ENCODE data around the gene FOXP1. TPM values are rescaled to one million over a fixed set of nuclear protein-coding genes. Genes with fewer than 3 reads are reported as not detected.

FOXP1 gene
- polyA plus RNA-seq, 4 donors = 31.3 to 39.3 (median 33.6) TPM

DNA sequence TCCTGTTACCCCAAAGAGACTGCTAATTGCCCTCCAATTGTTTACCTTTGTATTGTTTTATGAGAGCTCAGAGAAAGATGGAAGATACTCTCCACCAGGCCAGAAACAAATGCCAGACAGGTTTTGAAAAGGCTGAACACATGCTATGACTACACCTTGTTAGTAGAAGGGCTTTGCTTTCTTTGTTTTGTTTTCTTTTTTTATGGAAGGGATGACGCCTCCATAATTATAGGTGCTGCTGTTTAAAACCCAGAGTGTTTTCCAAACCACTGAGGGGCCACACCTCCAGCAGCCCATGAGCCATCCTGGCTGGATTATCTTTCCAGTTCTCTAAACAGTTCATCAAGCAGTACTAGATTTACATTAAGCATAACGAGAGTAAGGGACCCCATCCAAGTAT is 5.6 kb upstream of the FOXP1 start:
- DNase-seq (ENCODE audit: low read depth in 4 of 4, low spot score in 3 of 4) = no peak

DNA sequence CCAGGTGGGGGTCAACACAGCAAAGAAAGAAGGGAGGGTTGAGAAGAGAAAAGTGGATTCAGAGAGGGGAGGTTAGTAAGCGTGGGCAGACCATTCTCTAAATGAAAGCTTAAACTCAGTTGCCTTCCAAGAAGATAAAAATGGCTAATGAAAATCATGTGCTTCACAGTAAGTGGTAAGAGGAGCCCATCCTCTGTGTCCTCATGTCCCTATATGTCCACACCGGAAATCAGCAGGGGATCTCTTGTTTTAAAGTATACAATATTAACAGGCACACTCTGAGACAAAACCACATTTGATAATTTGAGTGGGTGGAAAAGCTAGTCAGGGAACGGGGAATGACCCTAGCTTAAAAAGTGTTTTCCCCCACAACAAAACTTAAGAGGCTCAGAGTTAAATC is 4.4 kb upstream of the FOXP1 start:
- no peak for DNase-seq (ENCODE audit: low read depth in 4 of 4, low spot score in 3 of 4)

DNA sequence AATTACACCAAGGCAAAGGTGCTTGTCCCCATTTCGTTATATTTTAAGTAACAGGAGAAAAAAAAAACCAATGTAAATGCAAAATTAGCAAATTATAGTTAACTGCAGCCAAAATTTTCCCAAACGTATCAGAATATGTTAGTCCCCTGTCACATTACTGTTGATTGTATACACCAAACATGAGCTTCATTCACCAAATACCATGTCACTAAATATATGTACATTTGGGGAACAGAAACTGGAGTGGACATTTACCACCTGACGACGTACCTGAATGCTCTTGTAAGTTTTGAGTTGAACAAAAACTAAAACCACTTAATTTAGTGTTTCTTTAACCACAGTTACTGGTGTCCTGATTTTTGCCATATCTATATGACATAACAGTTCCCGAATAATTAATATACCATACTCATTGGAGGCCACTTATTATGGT is 3.3 kb upstream of the FOXP1 start:
- DNase-seq (ENCODE audit: low read depth in 4 of 4, low spot score in 3 of 4) = no peak

DNA sequence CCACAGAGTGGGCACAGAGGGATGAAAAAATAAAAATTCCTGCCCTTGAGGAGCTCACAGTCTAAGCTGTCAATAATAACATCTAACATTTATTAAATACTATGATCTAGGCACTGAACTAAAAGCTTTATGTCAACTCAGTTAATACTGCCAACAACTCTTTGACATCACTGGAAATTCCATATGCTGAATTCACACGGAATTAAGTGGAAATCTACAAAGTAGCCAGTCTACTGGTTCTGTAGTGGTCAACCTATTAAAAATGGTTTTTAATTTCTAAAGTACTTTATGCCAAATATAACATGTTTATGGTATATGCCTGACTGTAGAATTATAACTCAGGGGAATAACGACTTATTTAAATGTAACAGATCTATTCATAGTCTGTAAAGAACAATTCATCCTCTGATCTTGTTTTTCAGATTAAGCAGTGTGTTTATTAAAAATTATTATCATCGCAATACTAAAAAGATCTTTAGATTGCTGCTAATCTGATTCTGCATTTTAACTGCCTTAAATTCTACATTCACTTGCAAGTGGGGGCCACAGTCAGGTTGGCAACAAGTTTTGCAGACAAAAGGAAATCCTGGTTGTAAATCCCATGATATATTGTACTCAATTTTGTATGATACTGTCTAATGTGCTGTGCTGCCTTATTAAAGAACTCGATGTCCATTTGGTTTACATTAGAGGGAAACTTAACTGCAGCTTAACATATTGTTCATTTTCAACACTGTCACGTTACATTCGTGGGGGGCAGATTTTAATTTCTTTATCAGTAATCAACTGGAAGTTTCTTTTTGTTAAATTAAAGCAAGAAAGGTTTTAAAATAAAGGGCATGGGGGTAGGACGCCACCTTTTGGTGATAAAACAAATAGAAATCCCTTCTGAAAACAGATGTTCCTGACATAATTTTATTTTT is 2.6 kb upstream of the FOXP1 start:
- no peak for DNase-seq (ENCODE audit: low read depth in 4 of 4, low spot score in 3 of 4)

DNA sequence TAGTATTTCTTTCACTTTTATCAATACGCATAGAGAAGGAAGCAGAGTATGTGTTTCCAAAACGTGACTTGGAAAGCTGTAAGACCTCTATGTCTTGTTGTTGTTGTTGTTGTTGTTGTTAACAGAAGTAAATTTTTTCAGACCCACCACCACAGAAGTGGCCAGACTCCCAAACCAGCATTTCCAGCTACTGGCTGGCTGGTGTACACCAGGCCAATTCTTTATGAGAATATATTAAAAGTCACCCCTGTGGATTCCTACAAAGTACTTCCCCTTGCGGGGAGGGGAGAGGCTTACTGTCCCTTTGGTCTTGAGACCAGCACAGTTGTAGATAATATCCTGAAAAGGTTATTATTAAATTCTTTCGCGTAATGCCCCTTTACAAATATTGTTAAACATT is 1.6 kb upstream of the FOXP1 start:
- DNase-seq (ENCODE audit: low read depth in 4 of 4, low spot score in 3 of 4) = no peak

DNA sequence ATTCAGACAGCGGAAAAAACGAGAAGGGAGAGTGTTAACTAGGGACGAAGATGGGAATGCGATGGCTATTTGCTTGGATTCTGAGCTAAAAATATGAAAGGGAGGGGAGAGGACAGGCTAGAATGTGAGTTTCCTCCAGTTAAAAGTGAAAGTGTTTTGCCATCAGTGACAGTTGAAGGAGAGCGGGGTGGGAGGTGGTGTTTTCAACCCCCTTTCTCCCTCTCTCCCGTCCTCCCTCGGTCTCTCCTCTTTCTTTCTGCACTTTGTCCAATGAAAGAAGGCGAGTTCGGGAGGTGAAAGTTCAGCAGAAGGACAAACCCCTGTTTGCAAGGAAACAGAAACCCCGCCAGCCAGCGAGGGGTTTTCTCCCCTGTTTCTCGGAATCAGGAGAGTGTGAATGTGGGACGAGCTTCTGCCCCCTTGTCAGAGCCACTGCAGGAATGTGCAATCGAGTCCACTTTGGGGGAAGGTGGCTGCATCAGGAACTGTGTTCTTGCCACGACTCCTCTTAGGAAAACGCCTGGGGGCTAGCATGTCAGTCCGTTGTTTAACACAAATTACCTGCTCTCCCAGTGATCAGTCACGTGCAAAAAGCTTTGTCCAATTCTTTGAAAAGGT is 975 bp upstream of the FOXP1 start:
- no peak for DNase-seq (ENCODE audit: low read depth in 4 of 4, low spot score in 3 of 4)

DNA sequence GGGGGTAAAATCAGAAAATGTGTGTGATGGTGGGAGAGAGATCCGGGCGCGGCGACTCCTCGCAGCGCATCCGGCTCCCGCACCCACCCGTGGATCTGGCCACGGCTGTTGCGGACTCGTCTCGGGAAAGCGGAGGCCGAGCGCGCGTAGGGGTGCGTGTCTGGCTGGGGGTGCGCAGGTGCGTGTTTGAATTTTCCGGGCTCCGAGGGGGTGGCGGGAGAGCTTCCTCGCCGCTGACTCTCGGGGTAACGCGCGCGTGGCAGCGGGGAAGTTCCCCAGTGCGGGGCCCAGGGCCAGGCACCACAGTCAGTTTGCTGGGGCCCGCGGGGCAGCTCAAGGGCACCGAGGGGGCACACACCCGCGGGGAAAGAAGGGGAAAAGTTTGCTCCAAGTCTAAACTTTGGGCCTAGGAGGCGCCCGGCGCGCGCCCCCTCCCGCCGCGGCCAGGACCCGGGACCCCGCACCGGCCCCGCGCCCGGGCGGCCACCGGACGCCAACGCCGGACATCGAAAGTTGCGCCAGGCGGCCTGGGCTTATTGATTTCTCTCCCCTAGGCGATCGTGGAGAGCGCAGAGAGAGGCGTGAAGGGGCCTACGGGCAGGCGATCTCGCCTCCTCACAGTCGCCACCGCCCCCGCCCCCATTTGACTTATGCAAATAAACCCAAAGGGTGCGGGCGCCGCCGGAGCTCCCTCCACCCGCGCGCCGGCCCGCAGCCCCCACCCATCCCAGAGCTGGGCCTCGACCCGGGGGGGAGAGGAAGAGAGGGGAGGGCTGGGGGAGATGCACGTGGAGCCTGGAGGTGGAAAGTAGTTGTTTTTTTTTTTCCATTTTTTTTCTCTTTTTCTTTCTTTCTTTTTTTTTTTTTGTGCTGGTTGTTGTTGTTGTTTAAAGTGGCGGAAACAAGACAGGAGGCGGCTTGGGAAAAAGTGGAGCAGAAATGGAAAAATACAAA is 639 bp downstream of the FOXP1 start:
- no peak for DNase-seq (ENCODE audit: low read depth in 4 of 4, low spot score in 3 of 4)

DNA sequence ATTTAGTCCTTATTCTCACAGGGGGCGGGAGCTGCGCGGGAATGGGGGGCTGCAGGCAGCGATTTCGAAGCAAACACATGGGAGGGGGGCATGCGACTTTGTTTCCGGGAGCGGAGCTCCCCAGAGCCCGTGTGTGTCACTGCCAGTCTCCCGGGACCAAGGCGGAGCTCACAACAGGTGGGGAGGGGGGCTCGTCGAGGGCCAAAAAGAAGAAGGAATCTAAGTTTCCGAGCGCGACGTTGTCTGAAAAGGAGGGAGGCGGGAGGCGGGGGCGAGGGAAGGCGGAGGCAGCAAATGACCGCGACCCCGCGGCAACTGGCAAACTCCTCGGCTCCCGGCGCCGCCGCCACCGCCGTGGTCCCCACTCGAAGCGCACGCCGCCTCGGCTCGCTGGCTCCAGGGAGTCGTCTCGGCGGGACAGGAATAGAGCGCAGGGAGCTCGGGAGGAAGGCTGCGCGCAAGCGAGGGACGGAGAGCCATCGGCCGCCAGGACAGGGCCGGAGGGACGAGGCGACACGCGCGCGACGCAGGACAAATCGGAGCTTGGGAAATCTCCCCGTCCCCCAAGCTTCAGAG is 1.4 kb downstream of the FOXP1 start:
- no peak for DNase-seq (ENCODE audit: low read depth in 4 of 4, low spot score in 3 of 4)

DNA sequence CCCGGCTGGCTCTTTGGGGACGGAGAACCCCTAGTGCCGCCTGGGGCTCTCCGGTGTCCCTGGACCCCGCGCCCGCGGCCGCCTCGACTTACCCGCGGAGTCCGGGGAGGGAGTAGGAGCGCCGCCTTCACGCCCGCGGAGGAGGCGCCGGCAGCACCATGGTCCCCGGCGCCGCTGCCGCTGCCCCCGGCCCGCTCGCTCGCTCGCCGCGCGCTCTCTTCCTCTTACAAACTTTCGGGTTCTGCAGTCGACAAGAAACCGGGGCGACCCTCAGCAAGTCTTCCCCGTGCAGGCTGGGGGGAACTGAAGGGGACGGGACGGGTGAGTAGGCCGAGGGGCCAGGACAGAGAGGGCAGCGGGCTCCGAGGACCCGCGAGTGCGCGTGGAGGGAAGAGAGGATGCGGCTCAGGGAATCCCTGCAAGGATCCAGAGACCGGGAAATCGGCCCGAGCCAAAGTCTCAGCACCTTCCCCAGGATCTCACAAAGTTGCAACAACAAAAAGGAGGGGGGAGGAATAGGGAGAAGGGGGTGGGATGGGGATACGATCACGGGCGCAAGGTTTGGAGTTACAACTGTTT is 2.0 kb downstream of the FOXP1 start:
- no peak for DNase-seq (ENCODE audit: low read depth in 4 of 4, low spot score in 3 of 4)

DNA sequence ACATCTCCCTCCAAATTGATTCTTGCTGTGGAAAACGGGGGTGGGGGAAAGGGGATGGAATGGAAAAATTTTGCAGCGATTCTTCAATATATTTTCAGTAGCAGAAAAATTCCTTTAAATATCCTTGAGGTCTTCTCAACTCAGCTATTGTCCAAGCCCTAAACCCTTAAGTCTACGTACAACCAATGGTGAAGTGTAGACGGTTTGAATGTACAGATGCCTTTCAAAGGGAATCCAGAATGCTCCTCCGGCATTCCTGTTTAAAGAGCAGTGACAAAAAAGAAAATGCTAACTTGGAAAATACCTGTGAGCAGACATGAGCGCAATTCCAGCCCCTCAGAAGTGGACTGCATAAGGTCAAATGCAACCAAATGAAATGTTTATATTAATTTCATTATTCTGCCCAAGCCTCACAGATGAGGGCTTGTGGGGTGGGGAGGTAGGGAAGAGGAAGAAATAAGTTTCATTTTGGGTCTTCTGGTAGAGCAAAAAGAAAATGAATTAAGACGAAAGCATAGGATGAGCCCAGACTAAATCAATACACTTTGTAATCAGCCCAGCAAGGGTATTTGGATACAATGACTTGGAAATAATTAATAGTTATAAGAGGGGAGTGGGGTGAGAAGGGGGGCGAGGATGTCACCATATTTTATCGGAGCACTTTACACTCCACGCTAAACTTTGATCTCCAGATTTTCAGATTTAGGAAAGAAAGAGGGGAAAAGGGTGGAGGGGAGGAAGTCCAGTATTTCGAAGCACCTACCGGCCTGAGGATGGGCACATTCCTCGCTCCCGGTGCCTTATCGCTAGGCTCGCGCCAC is 2.7 kb downstream of the FOXP1 start:
- no peak for DNase-seq (ENCODE audit: low read depth in 4 of 4, low spot score in 3 of 4)

DNA sequence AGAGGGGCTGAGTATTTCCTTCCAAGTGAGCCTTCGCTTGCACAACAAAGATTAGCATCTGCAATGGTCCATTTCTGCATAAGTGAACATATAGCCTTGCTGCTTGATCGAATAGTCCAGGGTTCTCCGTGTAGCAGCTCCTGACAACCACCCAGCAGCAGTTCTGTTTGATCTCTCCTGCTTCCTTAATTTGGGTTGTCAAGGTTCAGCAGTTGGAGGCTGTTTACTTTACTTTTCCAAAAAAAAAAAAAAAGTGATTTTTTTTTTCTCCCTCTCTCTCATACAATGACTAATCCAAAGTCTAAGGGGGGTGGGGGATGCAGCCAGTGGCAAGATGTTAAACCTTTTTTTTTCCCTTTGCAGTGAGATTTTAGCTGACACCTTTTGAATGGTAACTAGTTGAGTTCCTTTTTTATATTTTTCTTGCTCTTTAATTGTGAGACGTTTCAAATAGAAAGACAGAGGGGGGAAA is 3.6 kb downstream of the FOXP1 start:
- no peak for DNase-seq (ENCODE audit: low read depth in 4 of 4, low spot score in 3 of 4)

DNA sequence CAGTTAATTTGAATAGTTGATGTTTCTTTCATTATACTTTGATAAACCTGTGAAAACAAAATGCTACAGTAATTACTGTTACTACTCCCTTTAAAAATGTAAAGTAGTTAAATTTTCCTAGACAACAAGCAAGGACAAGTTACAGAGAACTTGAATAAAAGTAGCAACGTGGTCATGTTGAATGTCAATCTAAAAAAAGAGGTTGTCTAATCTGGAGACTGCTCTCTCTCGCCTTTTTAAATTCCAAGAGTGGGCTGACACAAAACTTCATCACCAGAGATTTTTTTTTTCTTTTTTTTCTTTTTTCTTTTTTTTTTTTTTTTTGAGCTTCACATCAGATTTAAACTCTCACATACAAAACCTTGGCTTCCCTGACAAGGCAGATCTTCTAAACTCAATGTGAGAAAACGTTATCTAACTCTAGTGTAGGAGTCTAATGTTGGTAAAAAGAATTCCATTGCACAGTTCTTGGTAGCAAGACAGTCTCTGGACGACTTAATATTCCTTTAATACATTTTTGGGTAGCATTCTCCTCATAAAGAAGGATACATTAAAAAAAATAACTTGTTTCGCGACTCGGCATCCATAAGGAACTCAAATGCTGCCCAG is 4.1 kb downstream of the FOXP1 start:
- no peak for DNase-seq (ENCODE audit: low read depth in 4 of 4, low spot score in 3 of 4)

DNA sequence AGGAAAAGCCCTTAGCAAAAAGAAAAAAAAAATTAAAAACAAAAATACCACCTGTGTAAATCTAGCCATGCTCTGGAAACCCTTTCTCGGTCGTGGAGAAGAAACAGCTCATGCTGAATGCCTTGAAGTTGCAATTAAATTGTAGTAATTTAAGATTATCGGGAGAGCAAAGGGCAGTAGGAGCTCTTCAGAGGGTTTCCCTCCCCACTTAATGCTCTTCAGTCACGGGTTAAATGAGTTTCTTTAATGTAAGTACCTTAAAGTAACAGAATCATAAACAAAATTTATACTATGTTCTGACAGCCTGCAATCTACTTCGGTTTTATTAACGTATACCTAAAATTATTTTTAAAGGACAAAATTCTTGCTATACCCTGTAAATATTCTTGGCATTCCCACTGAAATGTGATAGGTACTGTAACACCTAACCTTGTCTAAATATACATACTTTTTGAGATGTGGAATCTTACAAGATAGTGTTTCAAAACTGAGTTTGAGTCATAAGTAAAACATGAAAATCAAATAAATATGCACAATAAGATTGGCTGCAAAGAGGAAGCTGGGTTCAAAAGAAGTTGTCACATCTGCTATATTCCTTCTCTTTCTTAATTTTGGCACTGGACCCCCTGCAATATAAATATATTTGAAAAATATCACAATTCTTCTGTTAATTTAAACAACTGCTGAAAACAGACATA is 5.3 kb downstream of the FOXP1 start:
- no peak for DNase-seq (ENCODE audit: low read depth in 4 of 4, low spot score in 3 of 4)

DNA sequence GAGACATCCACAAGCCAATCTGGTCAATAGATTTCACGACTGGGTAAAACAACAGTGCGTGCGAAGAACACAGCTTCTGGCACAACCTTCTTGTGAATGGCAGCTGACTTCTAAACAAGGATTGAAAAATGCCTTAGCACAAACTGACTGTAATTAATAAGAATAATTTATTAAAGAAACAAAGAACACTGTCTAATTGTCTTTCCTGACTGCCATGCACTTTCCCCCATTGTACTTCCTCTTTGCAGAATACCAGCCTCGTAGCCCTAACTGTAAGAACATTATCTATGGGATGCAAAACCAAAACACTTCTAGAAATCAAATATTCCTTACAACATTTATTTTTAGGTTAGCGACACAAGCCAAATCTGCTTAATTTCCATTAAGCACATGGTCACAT is 6.5 kb downstream of the FOXP1 start:
- DNase-seq (ENCODE audit: low read depth in 4 of 4, low spot score in 3 of 4) = no peak

DNA sequence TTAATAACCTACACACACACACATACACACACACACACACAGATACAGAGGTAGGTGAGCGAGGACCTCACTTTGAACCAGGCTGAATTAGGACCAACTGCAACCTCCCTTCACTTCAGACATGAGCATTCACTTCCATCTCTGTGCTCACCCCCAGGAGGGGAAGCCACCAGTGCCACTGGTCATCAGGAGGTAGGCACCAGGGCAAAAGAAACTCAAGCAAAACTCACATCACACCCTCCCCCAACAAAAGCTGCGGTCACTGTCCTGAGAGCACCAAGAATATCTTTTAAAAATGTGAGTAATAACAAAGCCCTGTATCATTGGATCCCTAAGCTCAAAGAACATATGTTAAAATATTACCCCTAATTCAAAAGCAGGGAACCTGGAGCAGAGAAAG is 8.1 kb downstream of the FOXP1 start:
- no peak for DNase-seq (ENCODE audit: low read depth in 4 of 4, low spot score in 3 of 4)

DNA sequence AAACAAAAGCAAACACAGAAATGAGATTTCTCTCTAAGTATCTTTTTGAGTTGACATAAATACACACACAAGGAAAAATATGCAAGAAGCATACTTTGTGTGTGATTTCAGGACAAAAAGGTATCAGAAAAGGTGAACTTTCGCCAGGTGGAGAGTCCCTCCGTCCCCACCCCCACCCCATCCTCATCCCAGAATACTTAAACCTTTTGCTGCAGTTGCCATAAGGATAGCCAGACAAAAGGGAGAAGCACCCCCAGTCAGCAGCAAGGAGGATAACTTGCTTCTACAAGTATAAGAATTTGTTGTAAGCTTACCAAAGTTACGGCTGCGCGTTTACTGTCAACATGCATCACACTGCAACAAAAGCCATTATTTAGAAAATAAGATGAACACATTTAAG is 10.3 kb downstream of the FOXP1 start:
- DNase-seq (ENCODE audit: low read depth in 4 of 4, low spot score in 3 of 4) = no peak

DNA sequence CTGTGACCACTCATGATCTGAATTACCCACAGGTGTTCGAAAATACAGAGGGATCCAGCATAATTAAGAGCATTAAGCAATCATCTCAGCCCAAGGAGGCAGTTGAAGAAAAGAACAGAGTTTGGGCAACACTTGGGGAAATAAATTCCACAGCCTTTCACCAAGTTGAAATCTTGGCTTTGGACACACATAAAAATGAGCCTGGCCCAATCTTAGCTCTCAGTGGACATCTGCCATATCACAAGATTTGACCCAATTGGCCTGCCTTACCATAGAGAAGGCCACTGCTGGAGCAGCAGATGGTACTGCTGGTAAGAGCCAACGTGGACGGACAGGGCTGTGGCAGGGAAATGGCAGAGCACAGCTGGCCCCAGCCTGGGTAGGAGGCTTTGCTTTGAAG is 13.0 kb downstream of the FOXP1 start:
- no peak for DNase-seq (ENCODE audit: low read depth in 4 of 4, low spot score in 3 of 4)

DNA sequence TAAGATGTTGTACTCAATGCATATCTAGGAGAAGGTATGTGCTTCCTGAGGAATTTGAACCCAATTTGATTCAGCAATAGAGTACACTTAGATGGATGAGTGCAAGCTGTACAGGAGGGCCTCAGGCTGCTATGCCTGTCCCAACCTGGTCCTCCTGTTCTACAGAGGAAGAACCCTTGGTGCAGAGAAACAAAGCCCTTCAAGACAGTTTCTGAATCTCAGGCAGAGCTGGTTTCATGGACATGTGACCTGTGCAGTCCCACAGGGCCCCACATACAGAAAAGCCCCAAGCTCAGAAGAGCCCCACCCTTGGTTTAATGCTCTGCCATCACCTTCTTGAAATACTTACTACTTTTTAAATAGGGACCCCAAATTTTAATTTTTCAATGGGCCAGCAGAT is 15.3 kb downstream of the FOXP1 start:
- DNase-seq (ENCODE audit: low read depth in 4 of 4, low spot score in 3 of 4) = no peak
